PFSK-1 (cell line): Measurements from ENCODE around the gene CDH24.

ENCODE experiments used
- FOXP2 ChIP-seq: optimal IDR thresholded peaks from 2 replicates; pipeline ENCODE3; 2011; ENCODE audit warnings: borderline replicate concordance, control low read depth, inconsistent platforms; ENCODE audit not compliant: insufficient read depth; ENCODE audit errors: extremely low read length, extremely low read depth
- POLR2AphosphoS5 ChIP-seq: IDR thresholded peaks from 2 replicates; pipeline ENCODE4 v1.6.1; 2012; ENCODE audit warnings: low read depth, mild to moderate bottlenecking, control low read depth, low read length, moderate library complexity
- REST ChIP-seq, 2 experiments: IDR thresholded peaks; 2 replicates each; pipeline versions ENCODE4 v1.6.1 to v1.8.0; 2011 to 2012; ENCODE audit warnings: low read depth in 2 of 2, low read length in 2 of 2, control low read depth in 1 of 2, inconsistent platforms in 1 of 2, mild to moderate bottlenecking in 1 of 2, moderate library complexity in 1 of 2; ENCODE audit not compliant: insufficient read depth in 1 of 2
- SIN3A ChIP-seq: IDR thresholded peaks from 2 replicates; pipeline ENCODE4 v1.6.1; 2012; ENCODE audit warnings: mild to moderate bottlenecking, low read length, moderate library complexity, borderline replicate concordance; ENCODE audit not compliant: insufficient read depth
- TAF1 ChIP-seq: IDR thresholded peaks from 2 replicates; pipeline ENCODE4 v1.6.1; 2012; ENCODE audit warnings: low read length, control low read depth, borderline replicate concordance; ENCODE audit not compliant: insufficient read depth

The CDH24 gene

GRCh38 chr14:23047751-23048693, 9.3 kb downstream of the CDH24 start:
- TF ChIP-seq REST (IDR thresholded peaks at IDR 0.05; ENCODE audit: insufficient read depth in 1 of 2, low read depth in 2 of 2, low read length in 2 of 2): no peak

GRCh38 chr14:23047034-23047634, 10.2 kb downstream of the CDH24 start:
- TF ChIP-seq SIN3A (no peak), FOXP2 (peak; percentile 22)

- no peak for TF ChIP-seq REST (IDR thresholded peaks at IDR 0.05; ENCODE audit: insufficient read depth in 1 of 2, low read depth in 2 of 2, low read length in 2 of 2)
- no peak for TF ChIP-seq FOXP2
- TF ChIP-seq POLR2AphosphoS5: no peak
- no peak for TF ChIP-seq TAF1
- no peak for TF ChIP-seq SIN3A
Measured at GRCh38 chr14:23045419-23046357, 11.6 kb downstream of the CDH24 start.

GRCh38 chr14:23044840-23045239, 12.5 kb downstream of the CDH24 start:
- TF ChIP-seq POLR2AphosphoS5 (no peak), REST (IDR thresholded peaks at IDR 0.05; ENCODE audit: insufficient read depth in 1 of 2, low read depth in 2 of 2, low read length in 2 of 2) (no peak), SIN3A (no peak), TAF1 (no peak), FOXP2 (no peak)

GRCh38 chr14:23043754-23044153, 13.6 kb downstream of the CDH24 start:
- no peak for TF ChIP-seq POLR2AphosphoS5
- no peak for TF ChIP-seq REST (IDR thresholded peaks at IDR 0.05; ENCODE audit: insufficient read depth in 1 of 2, low read depth in 2 of 2, low read length in 2 of 2)
- no peak for TF ChIP-seq SIN3A
